ENCODE data around the gene E2F7.

Gene E2F7

GRCh38 chr12:77058740-77059139, 6.6 kb downstream of the E2F7 start:
- TF ChIP-seq CTCF (IDR thresholded peaks at IDR 0.05; ENCODE audit: low read depth, low read length, missing control alignments) = no peak
- H3K4me3 ChIP-seq (ENCODE audit: low read depth, low read length) = no peak overlapping the region
- no peak for DNase-seq (ENCODE audit: low read depth)

DNA sequence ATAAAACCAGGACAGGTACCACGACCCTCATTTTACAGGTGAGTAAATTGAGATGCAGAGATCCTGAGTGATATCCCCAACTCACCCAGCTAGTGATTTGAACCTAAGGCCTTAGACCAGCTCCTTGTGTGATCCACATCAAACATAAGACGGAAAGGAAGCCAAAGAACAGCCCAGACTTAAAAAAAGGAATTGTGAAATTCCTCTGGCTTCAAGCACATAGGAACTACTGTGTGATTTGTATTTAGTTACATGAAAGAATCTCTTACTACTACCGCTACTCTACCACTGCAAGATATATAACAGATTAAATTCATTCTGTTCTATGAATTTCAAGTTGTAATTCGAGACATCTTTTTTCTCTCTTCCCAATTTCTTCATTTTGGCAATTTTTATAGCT, 10.5 kb downstream of the E2F7 start:
- DNase-seq (ENCODE audit: low read depth) = no peak
- no peak overlapping the region for H3K4me3 ChIP-seq (ENCODE audit: low read depth, low read length)
- TF ChIP-seq CTCF (IDR thresholded peaks at IDR 0.05; ENCODE audit: low read depth, low read length, missing control alignments) = no peak

- TF ChIP-seq CTCF (IDR thresholded peaks at IDR 0.05; ENCODE audit: low read depth, low read length, missing control alignments) = no peak
- DNase-seq (ENCODE audit: low read depth) = no peak
- no peak overlapping the region for H3K4me3 ChIP-seq (ENCODE audit: low read depth, low read length)
These were observed 12.1 kb downstream of the E2F7 start for GRCh38 chr12:77053259-77053658.

DNA sequence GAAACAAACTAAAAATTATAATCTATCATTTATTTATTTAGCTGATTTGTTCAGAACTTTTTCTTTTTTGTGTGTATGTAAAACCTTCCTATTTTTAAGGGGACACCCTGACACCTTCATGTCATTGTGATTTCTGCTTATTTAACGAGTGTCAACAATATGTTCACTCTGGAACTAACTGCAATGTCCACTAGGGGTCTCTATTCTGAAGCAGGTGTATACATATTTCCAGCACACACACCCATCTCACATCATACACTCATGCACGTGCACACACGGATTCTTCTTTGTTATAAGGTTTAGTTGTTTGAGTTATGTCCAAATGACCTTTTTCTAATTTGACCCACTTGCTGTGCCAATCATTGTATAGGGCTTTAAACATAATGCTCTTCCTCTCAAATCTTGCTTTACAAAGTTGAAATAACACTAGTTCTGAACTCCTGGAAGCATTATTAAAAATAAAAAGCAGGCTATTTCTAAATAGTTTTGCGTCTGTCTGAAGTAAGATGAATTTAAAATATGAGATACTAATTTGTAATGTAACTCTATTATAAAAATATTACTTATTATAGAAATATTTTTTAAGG, 15.5 kb downstream of the E2F7 start:
- H3K4me3 ChIP-seq (ENCODE audit: low read depth, low read length) = no peak overlapping the region
- peak; percentile 72 for TF ChIP-seq CTCF (IDR thresholded peaks at IDR 0.05; ENCODE audit: low read depth, low read length, missing control alignments)
- peak; percentile 64 for DNase-seq (ENCODE audit: low read depth)

DNA sequence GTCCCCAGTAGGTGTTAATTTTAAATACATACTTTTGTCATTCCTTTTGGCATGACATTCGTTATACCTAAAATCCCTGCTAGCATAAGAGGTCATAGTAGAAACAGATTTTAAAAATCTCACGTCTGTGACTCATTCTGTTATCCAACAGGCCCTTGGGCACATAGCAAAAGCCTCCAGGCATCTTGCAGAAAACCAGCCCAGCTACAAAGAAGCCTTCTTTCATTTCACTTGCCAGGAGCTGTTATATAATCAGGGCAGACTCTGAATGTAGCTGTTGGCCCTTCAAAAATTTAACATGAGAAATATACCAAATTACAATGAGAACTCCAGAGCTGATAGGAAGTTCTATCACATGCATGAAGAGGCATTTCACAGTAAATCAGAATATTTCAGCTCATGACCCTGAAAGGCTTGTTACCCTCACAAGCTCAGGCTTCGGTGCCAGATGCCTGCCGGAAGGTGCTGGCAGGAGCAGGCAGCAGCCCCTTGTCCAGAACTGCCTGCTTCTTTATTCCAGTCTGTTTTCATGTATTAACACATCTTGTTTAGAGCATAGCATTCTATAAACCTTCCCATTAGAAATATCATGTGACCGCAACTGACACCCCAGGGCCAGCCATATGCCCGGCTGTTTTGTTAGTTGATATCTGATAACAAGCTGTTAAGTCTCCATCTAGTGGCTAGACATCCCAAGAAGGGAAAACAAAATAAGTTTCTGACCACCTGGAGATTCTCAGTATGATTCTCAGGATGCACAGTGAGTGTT, 17.8 kb downstream of the E2F7 start:
- TF ChIP-seq CTCF (IDR thresholded peaks at IDR 0.05; ENCODE audit: low read depth, low read length, missing control alignments) = no peak
- DNase-seq (ENCODE audit: low read depth) = no peak
- no peak overlapping the region for H3K4me3 ChIP-seq (ENCODE audit: low read depth, low read length)

DNA sequence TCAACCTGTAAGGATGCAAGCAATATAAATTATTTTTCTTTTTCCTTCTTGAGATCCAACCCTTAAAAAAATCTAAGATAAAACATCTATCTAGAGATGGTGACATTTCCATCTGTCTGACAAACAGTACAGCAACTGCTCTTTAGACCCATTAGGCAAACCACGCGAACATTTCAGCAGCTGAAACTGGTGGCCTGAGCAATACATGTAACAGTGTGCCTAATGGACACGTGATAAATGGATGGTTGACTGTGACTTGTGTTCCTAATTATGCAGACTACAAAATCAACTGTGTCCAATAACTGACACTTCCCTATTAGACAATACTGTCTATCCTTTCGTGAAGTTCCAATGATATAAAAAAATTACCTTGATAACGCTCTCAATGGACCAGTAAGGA, 18.9 kb downstream of the E2F7 start:
- DNase-seq (ENCODE audit: low read depth) = no peak
- no peak overlapping the region for H3K4me3 ChIP-seq (ENCODE audit: low read depth, low read length)
- no peak for TF ChIP-seq CTCF (IDR thresholded peaks at IDR 0.05; ENCODE audit: low read depth, low read length, missing control alignments)

GRCh38 chr12:77045183-77045582, 20.2 kb downstream of the E2F7 start:
- no peak for DNase-seq (ENCODE audit: low read depth)
- H3K4me3 ChIP-seq (ENCODE audit: low read depth, low read length) = no peak overlapping the region
- TF ChIP-seq CTCF (IDR thresholded peaks at IDR 0.05; ENCODE audit: low read depth, low read length, missing control alignments) = no peak
